ENCODE data around the gene HMGXB4. TPM values are rescaled to one million over a fixed set of nuclear protein-coding genes. Genes with fewer than 3 reads are reported as not detected.
"Not testable (repeated sequence)": the region's sequence is repeated elsewhere in the genome, so short reads cannot be mapped to it uniquely, and the experiment has no call there.

HMGXB4 gene
- total RNA-seq, 1 donor from 2014 or later, result 16.7 TPM

GRCh38 chr22:35230417-35230816 lies 26.9 kb upstream of the HMGXB4 start:
- no peak overlapping the region for H3K9ac ChIP-seq (ENCODE audit: low read length)
- H3K9me3 ChIP-seq (ENCODE audit: insufficient read depth, low read depth, low read length), result no peaks in the 10 kb centered on the region
- H3K36me3 ChIP-seq (ENCODE audit: insufficient read depth, low read length), result no peaks in the 10 kb centered on the region
- Mint-ChIP-seq H3K4me3 (ENCODE audit: unreplicated experiment) (no peak overlapping the region), H3K27me3 (ENCODE audit: low read depth, unreplicated experiment) (peaks cover 41% of the 10 kb centered on the region), H3K27ac (ENCODE audit: unreplicated experiment) (no peak overlapping the region), H3K36me3 (ENCODE audit: low read depth, unreplicated experiment) (no peaks in the 10 kb centered on the region), H3K4me1 (ENCODE audit: low read depth, unreplicated experiment) (peaks cover 2% of the 10 kb centered on the region), H3K9me3 (ENCODE audit: unreplicated experiment) (peaks cover 2% of the 10 kb centered on the region)
- no peak overlapping the region for H3K4me2 ChIP-seq (ENCODE audit: low read length)
- peaks cover 12% of the 10 kb centered on the region for H3K27me3 ChIP-seq (ENCODE audit: insufficient read depth, low read length)
- no peak overlapping the region for H3K4me3 ChIP-seq (ENCODE audit: insufficient read depth, low read depth, low read length)
- H2AFZ ChIP-seq (ENCODE audit: low read depth, low read length), result no peak overlapping the region
- no peak for TF ChIP-seq EZH2 (IDR thresholded peaks at IDR 0.05; ENCODE audit: insufficient read depth, low read length)
- TF ChIP-seq, protein P1, sequence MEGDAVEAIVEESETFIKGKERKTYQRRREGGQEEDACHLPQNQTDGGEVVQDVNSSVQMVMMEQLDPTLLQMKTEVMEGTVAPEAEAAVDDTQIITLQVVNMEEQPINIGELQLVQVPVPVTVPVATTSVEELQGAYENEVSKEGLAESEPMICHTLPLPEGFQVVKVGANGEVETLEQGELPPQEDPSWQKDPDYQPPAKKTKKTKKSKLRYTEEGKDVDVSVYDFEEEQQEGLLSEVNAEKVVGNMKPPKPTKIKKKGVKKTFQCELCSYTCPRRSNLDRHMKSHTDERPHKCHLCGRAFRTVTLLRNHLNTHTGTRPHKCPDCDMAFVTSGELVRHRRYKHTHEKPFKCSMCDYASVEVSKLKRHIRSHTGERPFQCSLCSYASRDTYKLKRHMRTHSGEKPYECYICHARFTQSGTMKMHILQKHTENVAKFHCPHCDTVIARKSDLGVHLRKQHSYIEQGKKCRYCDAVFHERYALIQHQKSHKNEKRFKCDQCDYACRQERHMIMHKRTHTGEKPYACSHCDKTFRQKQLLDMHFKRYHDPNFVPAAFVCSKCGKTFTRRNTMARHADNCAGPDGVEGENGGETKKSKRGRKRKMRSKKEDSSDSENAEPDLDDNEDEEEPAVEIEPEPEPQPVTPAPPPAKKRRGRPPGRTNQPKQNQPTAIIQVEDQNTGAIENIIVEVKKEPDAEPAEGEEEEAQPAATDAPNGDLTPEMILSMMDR (IDR thresholded peaks at IDR 0.05; ENCODE audit: insufficient read depth, low read depth, low read length), result no peak
- no peaks in the 10 kb centered on the region for H3K4me1 ChIP-seq (ENCODE audit: insufficient read depth, low read length)
- no peak for DNase-seq (ENCODE audit: low read depth)
- FAIRE-seq, result no peak
- no peaks in the 10 kb centered on the region for H4K20me1 ChIP-seq (ENCODE audit: insufficient read depth, low read length)
- no peaks in the 10 kb centered on the region for H3K79me2 ChIP-seq (ENCODE audit: insufficient read depth, low read length)
- H3K27ac ChIP-seq (ENCODE audit: low read depth, low read length), result no peak overlapping the region

DNA sequence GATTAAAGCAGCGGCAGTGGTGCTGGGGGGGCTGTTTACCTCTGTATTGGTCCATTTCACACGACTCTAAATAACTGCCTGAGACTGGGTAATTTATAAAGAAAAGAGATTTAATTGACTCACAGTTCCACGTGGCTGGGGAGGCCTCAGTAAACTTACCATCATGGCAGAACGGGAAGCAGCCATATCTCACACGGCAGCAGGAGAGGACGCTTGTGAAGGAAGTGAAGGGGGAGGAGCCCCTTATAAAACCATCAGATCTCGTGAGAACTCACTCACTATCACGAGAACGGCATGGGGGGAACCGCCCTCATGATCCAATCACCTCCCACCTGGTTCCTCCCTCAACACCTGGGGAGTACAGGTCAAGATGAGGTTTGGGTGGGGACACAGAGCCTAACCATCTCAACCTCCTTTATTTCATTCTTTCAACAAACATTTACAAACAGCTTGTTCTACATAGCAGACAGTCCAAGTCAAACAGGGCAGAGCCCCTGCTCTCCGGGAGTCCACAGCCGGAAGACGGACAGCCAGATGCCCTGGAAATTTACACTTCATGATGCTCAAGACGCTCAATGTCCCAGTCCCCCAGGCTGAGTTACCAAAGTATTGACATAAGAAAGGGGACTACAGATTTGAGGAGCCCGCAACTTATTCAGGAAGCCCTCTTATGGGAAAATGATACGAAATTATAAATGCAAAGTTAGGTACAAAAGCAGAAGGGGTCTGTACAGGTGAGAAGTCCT lies 26.3 kb upstream of the HMGXB4 start:
- H3K9ac ChIP-seq (ENCODE audit: low read length), result no peak overlapping the region
- Mint-ChIP-seq H3K4me1 (ENCODE audit: low read depth, unreplicated experiment) (peaks cover 2% of the 10 kb centered on the region), H3K27me3 (ENCODE audit: low read depth, unreplicated experiment) (peaks cover 41% of the 10 kb centered on the region), H3K9me3 (ENCODE audit: unreplicated experiment) (peaks cover 2% of the 10 kb centered on the region), H3K4me3 (ENCODE audit: unreplicated experiment) (no peak overlapping the region), H3K36me3 (ENCODE audit: low read depth, unreplicated experiment) (no peaks in the 10 kb centered on the region), H3K27ac (ENCODE audit: unreplicated experiment) (no peak overlapping the region)
- FAIRE-seq, result no peak
- no peaks in the 10 kb centered on the region for H4K20me1 ChIP-seq (ENCODE audit: insufficient read depth, low read length)
- no peak overlapping the region for H3K4me2 ChIP-seq (ENCODE audit: low read length)
- H3K27me3 ChIP-seq (ENCODE audit: insufficient read depth, low read length), result peaks cover 12% of the 10 kb centered on the region
- no peaks in the 10 kb centered on the region for H3K9me3 ChIP-seq (ENCODE audit: insufficient read depth, low read depth, low read length)
- DNase-seq (ENCODE audit: low read depth), result no peak
- no peak overlapping the region for H3K27ac ChIP-seq (ENCODE audit: low read depth, low read length)
- no peaks in the 10 kb centered on the region for H3K79me2 ChIP-seq (ENCODE audit: insufficient read depth, low read length)
- H3K4me1 ChIP-seq (ENCODE audit: insufficient read depth, low read length), result no peaks in the 10 kb centered on the region
- no peaks in the 10 kb centered on the region for H3K36me3 ChIP-seq (ENCODE audit: insufficient read depth, low read length)
- H2AFZ ChIP-seq (ENCODE audit: low read depth, low read length), result no peak overlapping the region
- TF ChIP-seq, protein P1 (IDR thresholded peaks at IDR 0.05; ENCODE audit: insufficient read depth, low read depth, low read length), result no peak
- TF ChIP-seq EZH2 (IDR thresholded peaks at IDR 0.05; ENCODE audit: insufficient read depth, low read length), result no peak
- H3K4me3 ChIP-seq (ENCODE audit: insufficient read depth, low read depth, low read length), result no peak overlapping the region

DNA sequence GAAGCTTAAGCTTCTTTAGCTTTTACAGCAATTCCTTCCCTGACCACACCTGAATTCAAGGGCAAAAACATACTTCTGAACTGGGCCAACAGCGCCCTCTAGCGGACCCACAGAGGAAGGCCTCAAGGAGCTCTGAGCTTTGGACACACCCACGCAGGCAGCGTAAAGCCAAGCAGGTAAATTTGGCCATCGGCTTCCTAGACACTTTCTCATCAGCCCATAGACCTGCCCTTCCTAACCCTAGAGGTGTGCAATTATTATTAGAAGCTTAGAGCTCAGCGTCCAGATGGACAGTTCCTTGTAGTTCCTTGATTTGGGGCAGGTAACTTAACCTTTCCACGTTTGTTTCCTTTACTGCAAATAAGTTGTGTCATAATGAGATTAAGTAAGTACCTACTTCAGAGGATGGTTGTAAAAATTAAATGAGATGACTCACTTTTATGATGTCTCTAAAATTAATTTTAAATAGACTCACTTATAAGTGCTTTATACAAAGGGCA lies 25.7 kb upstream of the HMGXB4 start:
- H3K79me2 ChIP-seq (ENCODE audit: insufficient read depth, low read length), result no peaks in the 10 kb centered on the region
- H3K4me1 ChIP-seq (ENCODE audit: insufficient read depth, low read length), result no peaks in the 10 kb centered on the region
- H3K9me3 Mint-ChIP-seq (ENCODE audit: unreplicated experiment), result peaks cover 4% of the 10 kb centered on the region
- no peak overlapping the region for H3K4me2 ChIP-seq (ENCODE audit: low read length)
- H3K27me3 ChIP-seq (ENCODE audit: insufficient read depth, low read length), result peaks cover 12% of the 10 kb centered on the region
- no peaks in the 10 kb centered on the region for H3K36me3 ChIP-seq (ENCODE audit: insufficient read depth, low read length)
- H3K9ac ChIP-seq (ENCODE audit: low read length), result no peak overlapping the region
- H3K27me3 Mint-ChIP-seq (ENCODE audit: low read depth, unreplicated experiment), result peaks cover 45% of the 10 kb centered on the region
- peak; percentile 84 for FAIRE-seq
- peak; percentile 38 for DNase-seq (ENCODE audit: low read depth)
- no peak overlapping the region for H3K4me3 ChIP-seq (ENCODE audit: insufficient read depth, low read depth, low read length)
- no peak overlapping the region for H3K27ac ChIP-seq (ENCODE audit: low read depth, low read length)
- no peak overlapping the region for H3K27ac Mint-ChIP-seq (ENCODE audit: unreplicated experiment)
- H3K4me3 Mint-ChIP-seq (ENCODE audit: unreplicated experiment), result no peak overlapping the region
- H3K9me3 ChIP-seq (ENCODE audit: insufficient read depth, low read depth, low read length), result no peaks in the 10 kb centered on the region
- peaks cover 2% of the 10 kb centered on the region for H3K4me1 Mint-ChIP-seq (ENCODE audit: low read depth, unreplicated experiment)
- TF ChIP-seq, protein P1 (IDR thresholded peaks at IDR 0.05; ENCODE audit: insufficient read depth, low read depth, low read length), result peak; percentile 95
- no peak for TF ChIP-seq EZH2 (IDR thresholded peaks at IDR 0.05; ENCODE audit: insufficient read depth, low read length)
- no peak overlapping the region for H2AFZ ChIP-seq (ENCODE audit: low read depth, low read length)
- no peaks in the 10 kb centered on the region for H3K36me3 Mint-ChIP-seq (ENCODE audit: low read depth, unreplicated experiment)
- no peaks in the 10 kb centered on the region for H4K20me1 ChIP-seq (ENCODE audit: insufficient read depth, low read length)

DNA sequence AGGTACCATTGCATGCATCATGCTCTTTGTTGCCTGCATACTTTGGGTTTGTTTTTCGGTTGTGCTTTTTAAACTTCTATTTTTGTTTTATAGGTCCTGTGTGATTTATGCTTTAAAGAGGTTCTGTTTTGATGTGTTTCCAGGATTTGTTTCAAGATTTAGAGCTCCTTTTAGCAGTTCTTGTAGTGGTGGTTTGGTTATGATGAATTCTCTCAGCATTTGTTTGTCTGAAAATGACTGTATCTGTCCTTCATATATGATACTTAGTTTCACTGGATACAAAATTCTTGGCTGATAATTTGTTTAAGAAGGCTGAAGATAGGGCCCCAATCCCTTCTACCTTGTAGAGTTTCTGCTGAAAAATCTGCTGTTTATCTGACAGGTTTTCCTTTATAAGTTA lies 18.5 kb upstream of the HMGXB4 start:
- not testable (repeated sequence) for FAIRE-seq; H3K27me3 ChIP-seq (ENCODE audit: insufficient read depth, low read length); H3K4me3 Mint-ChIP-seq (ENCODE audit: unreplicated experiment); H3K4me1 Mint-ChIP-seq (ENCODE audit: low read depth, unreplicated experiment); H3K4me1 ChIP-seq (ENCODE audit: insufficient read depth, low read length); DNase-seq (ENCODE audit: low read depth); H4K20me1 ChIP-seq (ENCODE audit: insufficient read depth, low read length); H3K36me3 Mint-ChIP-seq (ENCODE audit: low read depth, unreplicated experiment); H3K36me3 ChIP-seq (ENCODE audit: insufficient read depth, low read length); H3K4me3 ChIP-seq (ENCODE audit: insufficient read depth, low read depth, low read length); H3K9me3 ChIP-seq (ENCODE audit: insufficient read depth, low read depth, low read length); H3K9me3 Mint-ChIP-seq (ENCODE audit: unreplicated experiment); H3K9ac ChIP-seq (ENCODE audit: low read length); H2AFZ ChIP-seq (ENCODE audit: low read depth, low read length); H3K27ac ChIP-seq (ENCODE audit: low read depth, low read length); H3K79me2 ChIP-seq (ENCODE audit: insufficient read depth, low read length); H3K4me2 ChIP-seq (ENCODE audit: low read length); H3K27ac Mint-ChIP-seq (ENCODE audit: unreplicated experiment)
- H3K27me3 Mint-ChIP-seq (ENCODE audit: low read depth, unreplicated experiment), result peaks cover 19% of the 10 kb centered on the region
